HG03520 (cell line): ENCODE measurements around the gene RSL24D1.
"Not testable (repeated sequence)": the region's sequence is repeated elsewhere in the genome, so short reads cannot be mapped to it uniquely, and the experiment has no call there.

Source experiments
- ATAC-seq: cut with Tn5 transposase; IDR thresholded peaks from one replicate; pipeline ENCODE4 v1.9.1; 2021; ENCODE audit warnings: mild to moderate bottlenecking, moderate library complexity; ENCODE audit not compliant: unreplicated experiment

Gene RSL24D1

DNA sequence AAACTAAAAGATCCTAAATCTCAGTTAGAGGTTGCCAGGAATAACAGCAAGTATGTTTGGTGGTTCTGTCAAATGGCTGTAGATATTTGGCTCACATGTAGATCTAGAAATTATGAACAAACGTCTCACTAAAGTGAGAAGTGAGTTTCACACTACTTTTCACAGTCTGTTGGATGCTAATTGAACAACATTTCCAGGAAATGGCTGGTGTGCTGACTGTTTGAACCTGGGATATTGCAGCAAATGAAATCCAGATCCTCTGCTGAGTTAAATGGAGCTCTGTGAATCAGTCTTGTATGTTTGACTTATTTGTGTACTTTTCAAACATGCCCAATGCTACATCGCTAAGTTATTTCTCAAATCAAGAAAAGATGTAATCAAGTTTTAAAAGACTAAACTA lies 21.3 kb upstream of the RSL24D1 start:
- no peak for ATAC-seq

DNA sequence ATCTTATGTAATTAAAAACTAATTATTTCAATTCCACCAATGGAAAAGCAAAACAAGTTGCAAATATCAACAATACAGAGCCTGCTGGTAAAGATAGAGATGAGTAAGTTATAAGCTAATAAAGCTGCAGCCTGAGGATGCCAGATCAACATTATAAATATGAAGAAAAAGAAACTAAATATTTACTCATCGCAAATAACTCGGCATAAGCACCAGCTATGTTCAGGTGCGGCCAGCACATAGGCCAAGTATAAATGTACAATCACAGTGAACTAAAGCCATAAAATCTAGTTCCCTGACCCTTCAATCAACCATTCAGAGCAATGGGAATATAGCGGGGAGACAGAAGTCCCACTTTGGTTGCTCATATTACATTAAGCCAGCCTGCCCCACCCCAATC lies 7.7 kb upstream of the RSL24D1 start:
- ATAC-seq: no peak

DNA sequence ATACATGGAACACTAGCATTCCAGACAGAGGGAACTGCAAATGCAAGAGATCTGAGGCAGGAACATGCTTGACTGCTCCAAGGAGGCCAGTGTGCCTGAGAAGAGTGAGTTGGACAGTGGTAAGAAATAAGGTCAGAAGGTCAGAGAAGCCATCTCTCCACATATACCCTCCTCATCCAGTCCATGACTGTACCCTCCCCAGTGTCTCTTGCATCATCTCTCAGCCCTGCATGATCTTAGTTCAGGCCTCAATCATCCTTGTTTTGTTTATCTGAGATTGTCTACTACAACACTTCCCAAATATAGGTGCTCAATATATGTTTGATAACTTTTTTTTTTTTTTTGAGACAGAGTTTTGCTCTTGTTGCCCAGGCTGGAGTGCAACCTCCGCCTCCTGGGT lies 5.5 kb upstream of the RSL24D1 start:
- ATAC-seq: no peak

DNA sequence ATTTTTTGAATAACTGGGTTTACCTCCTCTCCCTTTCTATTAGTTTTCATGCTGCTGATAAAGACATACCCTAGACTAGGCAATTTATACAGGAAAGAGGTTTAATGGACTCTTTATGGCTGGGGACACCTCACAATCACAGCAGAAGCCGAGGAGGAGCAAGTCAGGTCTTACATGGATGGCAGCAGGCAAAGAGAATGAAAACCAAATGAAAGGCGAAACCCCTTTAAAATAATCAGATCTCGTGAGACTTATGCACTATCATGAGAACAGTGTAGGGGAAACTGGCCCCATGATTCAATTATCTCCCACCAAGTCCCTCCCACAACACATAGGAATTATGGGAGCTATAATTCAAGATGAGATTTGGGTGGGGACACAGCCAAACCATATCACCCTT lies 2.0 kb upstream of the RSL24D1 start:
- no peak for ATAC-seq

GRCh38 chr15:55197719-55198118 lies 978 bp upstream of the RSL24D1 start:
- no peak for ATAC-seq

GRCh38 chr15:55197362-55197705 lies 593 bp upstream of the RSL24D1 start:
- peak; percentile 0 for ATAC-seq

DNA sequence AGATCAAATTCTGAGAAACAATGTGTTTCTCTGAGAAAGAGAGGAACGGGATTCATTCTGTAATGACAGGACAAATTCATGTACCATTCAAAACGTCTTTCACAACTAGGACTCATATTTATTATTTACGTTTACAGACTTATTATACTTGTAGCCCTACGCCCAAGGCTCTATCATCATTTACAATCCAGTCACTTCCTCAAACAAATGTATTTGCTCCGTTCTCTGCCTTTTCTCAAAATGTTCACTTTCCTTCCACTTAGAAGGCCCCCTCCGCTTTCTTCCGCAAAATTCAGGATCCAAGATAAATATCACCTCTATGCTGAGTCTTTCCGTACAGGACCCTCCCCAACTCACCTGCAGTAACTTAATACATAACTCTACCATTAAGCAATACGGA lies 745 bp downstream of the RSL24D1 start:
- no peak for ATAC-seq

GRCh38 chr15:55194256-55194655 lies 2.5 kb downstream of the RSL24D1 start:
- ATAC-seq: no peak

DNA sequence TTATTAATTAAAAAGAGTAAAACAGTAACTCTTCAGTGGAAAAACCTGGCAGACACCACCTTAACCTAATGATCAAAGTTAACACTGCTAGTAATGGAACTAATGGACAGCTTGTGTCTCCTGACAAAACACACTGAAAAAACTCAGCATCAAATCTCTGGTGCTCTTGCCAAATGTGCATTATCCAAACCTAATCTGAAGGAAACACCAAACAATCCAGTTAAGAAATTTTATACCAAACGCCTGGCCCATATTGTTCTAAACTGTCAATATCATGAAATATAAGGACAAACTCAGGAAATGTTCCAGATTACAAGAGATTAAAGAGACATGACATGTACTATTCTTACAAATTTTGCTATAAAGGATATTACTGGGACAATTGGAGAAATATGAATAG lies 10.4 kb downstream of the RSL24D1 start:
- no peak for ATAC-seq

GRCh38 chr15:55183679-55184078 lies 13.1 kb downstream of the RSL24D1 start:
- ATAC-seq: no peak

DNA sequence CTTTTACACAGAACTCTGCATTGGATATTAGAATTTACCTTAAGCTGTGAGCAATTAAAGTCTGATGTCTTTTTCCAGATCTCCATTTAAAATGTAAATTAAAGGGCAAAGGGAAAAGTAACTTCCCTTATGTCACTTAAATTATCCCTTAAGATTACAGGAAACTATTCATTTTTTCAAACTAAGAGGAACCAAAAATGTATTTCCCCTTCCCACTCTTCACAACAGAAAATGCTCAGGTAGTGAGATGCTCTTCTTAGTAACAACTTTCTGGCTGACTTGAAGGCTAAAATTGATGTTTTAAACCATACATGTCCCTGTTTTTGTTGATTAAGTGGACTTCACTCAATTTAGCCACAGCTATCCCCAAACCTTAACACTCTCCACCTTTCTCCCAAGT lies 17.6 kb downstream of the RSL24D1 start:
- no peak for ATAC-seq

DNA sequence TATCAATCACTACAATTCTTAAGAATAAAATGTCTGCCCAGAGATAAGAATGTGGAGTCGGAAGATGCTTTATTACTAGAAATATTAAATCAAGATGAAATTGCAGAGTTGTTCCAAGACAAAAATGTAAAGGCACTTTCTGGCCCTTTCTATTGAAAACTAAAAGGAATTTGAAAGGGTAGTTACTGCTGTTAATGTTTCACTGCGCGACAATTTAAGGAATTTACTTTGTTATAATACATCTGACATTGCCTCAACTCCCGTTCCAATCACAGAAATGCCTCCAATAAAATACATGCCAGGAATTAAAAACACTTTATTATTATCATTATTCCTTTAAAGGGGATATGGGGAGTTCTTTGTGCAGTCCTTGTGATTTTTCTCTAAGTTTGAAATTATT lies 26.4 kb downstream of the RSL24D1 start:
- no peak for ATAC-seq

DNA sequence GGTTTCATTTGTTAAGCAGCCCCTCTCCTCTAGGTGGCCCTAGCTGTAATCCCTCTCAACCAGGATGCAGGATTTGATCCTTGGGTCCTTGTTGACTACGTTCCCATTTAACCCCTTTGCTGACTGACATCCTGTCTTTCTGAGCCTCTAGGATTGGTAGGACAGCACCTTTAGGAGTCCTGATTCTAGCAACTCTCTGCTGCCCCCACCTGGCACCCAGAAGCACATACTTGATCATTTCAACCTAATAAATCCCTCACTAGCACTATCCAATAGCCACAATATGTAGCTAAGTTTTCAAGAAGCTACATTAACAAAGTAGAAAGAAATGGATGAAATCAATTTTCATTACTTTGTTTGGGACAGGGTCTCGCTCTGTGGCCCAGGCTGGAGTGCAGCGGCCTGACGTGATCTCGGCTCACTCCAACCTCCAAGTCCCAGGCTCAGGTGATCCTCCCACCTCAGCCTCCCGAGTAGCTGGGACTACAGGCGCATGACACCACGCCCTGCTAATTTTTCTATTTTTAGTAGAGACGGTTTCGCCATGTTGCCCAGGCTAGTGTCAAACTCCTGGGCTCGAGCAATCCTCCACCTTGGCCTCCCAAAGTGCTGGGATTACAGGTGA lies 28.3 kb downstream of the RSL24D1 start:
- peak; percentile 80 for ATAC-seq

GRCh38 chr15:55164284-55164683 lies 32.5 kb downstream of the RSL24D1 start:
- ATAC-seq: no peak

DNA sequence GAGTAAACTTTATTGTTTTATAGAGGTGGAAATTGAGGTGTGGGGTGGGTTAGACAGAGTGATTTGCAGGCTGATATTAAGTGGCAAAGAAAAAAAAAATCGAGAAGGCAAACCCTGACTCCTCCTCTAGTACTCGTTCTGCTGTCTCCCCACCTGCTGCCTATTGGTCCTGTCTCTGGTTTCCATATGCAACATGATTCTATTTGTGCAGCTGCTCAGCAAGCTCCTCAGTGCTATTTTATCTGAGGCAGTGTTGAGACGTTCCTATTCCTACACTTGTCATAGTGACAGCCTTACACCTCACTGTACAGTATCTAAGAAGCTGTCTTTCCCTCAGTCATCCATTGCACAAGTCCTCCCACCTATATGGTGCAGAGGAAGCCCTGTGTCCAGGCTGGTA lies 45.1 kb downstream of the RSL24D1 start:
- ATAC-seq: no peak

DNA sequence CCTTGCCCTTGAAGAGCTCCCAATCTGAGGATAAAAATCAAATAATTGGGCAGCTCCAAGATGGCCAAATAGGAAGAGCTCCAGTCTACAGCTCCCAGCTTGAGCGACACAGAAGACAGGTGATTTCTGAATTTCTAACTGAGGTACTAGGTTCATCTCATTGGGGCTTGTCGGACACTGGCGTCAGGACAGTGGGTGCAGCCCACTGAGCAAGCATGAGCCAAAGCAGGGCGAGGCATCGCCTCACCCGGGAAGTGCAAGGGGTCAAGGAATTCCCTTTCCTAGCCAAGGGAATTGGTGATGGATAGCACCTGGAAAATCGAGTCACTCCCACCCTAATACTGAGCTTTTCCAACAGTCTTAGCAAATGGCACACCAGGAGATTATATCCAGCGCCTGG lies 53.6 kb downstream of the RSL24D1 start:
- not testable (repeated sequence) for ATAC-seq

DNA sequence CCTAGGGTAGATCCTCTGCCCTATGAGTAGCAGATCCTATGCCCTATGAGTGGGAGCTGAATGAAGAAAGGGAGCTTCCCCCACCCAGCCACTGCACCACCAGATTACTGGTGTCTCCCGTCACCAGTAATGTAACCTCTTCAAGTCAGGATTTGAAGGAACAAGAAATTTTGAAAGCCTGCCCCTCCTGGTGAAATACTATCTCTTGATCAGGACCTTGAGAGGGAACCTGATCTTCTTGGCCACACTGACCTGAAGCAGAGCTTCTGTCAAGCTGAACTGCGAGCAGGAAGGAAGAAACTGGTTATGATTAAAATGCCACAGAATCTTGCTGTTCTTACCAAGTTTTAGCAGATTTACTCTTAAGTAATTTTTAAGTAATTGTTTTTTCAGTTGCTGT lies 62.8 kb downstream of the RSL24D1 start:
- ATAC-seq: no peak

DNA sequence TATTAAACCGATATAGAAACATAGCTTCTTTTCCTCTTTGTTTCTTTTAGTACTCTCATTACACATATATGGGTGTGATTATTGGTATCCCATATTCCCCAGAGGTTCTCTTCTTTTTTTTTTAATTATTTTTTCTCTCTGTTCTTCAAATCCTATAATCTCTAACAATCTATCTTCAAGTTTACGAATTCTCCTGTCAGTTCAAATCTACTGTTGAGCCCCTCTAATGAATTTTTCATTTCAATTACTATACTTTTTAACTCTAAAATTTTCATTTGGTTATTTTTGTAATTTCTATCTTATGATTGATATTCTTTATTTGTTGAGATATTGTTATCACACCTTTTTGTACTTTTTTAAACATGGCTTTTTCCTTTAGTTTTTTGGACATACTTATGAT lies 64.1 kb downstream of the RSL24D1 start:
- ATAC-seq: no peak
